ENCODE data around the gene CCNF. TPM values are rescaled to one million over a fixed set of nuclear protein-coding genes. Genes with fewer than 3 reads are reported as not detected.

The CCNF gene
- total RNA-seq, 4 donors from 2014 or later: 1.2 to 2.5 (median 1.8) TPM

DNA sequence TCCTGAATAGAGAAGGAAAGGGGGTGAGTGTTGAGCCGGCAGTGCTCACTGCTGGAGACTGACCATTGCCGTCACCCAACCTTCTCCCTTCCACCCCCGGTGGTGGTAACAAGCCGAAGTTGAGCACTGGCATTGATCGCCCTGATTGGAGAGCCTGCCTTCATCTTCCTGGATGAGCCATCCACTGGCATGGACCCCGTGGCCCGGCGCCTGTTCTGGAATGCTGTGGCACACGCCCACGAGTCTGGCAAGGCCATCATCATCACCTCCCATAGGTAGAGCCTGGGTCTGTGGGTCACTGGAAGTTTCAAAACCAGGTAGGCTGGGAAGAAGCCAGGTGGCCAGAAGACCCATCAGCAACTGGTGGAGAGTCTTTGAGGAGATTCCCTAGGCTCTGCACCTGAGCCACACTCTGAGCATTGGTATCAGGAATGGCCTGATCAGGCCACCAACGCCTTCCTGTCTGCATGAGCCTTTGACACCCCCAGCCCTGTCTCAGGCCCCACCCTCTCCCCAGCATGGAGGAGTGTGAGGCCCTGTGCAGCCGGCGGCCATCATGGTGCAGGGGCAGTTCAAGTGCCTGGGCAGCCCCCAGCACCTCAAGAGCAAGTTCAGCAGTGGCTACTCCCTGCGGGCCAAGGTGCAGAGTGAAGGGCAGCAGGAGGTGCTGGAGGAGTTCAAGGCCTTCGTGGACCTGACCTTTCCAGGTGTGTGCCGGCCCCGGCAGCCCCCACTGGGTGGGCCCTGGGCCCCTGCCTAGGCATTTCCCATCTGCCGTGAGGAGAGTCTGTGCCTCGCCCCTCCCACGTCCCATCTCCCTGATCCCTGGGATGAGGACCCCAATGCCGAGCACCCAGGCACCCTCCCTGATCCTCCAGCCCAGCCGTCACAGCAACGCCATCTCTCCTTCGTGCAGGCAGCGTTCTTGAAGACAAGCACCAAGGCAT is 4.9 kb upstream of the CCNF start:
- H3K4me1 ChIP-seq: peaks cover 0 to 9% of the 10 kb centered on the region in 2 donors
- no peak overlapping the region for H3K4me3 ChIP-seq (replicated peaks in 1 of 3)
- H3K27ac ChIP-seq: no peak overlapping the region
- H3K9me3 ChIP-seq: no peaks in the 10 kb centered on the region
- DNase-seq: no peak
- TF ChIP-seq, protein P1, sequence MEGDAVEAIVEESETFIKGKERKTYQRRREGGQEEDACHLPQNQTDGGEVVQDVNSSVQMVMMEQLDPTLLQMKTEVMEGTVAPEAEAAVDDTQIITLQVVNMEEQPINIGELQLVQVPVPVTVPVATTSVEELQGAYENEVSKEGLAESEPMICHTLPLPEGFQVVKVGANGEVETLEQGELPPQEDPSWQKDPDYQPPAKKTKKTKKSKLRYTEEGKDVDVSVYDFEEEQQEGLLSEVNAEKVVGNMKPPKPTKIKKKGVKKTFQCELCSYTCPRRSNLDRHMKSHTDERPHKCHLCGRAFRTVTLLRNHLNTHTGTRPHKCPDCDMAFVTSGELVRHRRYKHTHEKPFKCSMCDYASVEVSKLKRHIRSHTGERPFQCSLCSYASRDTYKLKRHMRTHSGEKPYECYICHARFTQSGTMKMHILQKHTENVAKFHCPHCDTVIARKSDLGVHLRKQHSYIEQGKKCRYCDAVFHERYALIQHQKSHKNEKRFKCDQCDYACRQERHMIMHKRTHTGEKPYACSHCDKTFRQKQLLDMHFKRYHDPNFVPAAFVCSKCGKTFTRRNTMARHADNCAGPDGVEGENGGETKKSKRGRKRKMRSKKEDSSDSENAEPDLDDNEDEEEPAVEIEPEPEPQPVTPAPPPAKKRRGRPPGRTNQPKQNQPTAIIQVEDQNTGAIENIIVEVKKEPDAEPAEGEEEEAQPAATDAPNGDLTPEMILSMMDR (IDR thresholded peaks at IDR 0.05): no peak
- TF ChIP-seq POLR2A (IDR thresholded peaks at IDR 0.05): no peak
- no peaks in the 10 kb centered on the region for H3K27me3 ChIP-seq
- 94 to 96% methylated on average over 14 to 19 of the region's 25 CpGs for WGBS, 2 donors
- no peaks in the 10 kb centered on the region for H3K36me3 ChIP-seq
- intact Hi-C loops (cut with DNase I): loop anchor here (5.0 to 10.0 kb wide), 5 partner anchors 78 to 230 kb away; partner anchors contain the start of genes ABCA3, CASKIN1 and RNPS1

DNA sequence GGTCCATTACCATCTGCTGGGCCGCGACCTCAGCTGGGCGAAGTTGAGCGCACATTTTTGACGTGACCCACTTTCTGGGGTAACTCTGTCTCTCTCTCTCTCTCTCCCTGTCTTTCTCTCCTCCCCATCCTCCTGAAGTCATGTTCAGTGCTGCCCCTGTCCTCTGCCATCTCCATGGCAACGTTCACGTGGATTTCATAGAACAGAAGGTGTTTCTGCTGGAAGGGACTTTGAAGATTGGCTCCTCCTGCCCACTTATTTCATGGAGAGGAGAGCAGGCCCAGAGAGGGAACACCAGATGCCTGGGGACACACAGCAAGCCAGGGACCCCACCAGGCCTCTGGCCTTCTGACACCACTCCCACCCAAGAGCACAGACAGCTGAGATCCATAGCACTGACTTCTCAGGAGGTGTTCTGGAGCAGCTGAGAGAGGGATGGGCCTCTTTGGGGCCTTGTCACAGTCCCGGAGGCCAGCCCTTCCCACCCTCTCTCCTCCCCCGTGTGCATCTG is 4.2 kb upstream of the CCNF start:
- Histone ChIP-seq H3K36me3 (no peaks in the 10 kb centered on the region), H3K27me3 (no peaks in the 10 kb centered on the region), H3K27ac (no peak overlapping the region), H3K4me3 (replicated peaks in 1 of 3) (no peak overlapping the region), H3K4me1 (peaks cover under 1 to 13% of the 10 kb centered on the region in 2 donors), H3K9me3 (no peaks in the 10 kb centered on the region)
- TF ChIP-seq, protein P1 (IDR thresholded peaks at IDR 0.05): no peak
- TF ChIP-seq POLR2A (IDR thresholded peaks at IDR 0.05): no peak
- WGBS, 2 donors: 90 to 93% methylated on average over 7 to 8 of the region's 9 CpGs
- intact Hi-C loops (cut with DNase I): loop anchor here (5.0 to 10.0 kb wide), 4 partner anchors 77 to 230 kb away; partner anchors contain the start of genes CASKIN1 and RNPS1
- DNase-seq: no peak

DNA sequence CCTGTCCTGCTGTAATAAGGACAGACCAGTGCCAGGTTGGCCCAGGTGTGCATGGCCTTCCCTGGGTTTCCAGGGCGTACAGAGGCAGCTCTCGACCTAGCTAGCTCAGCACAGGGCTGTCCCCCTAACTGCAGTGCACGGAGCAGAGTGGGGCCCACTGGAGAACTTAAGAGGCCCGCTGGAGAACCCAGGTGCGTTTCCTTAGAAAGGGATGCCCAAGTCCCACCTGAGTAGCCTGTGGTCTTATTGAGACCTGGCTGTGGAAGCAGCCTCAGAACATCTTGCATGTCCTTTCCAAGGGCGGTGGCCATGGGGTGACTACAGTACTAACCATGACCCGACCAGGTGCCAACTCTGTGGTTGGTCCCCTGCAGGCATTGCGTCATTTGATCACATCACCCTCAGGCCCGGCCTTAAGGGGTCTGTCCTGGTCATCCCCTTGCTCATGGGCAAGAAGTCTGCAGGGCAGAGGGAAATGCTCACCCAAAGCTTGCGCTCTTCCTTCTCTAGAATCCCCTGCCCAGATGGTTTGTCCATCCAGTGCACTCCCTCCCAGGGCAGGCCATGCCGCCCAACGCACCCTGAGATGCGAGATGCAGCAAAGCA is 3.3 kb upstream of the CCNF start:
- no peak for DNase-seq
- Histone ChIP-seq H3K36me3 (no peaks in the 10 kb centered on the region), H3K4me1 (peaks cover 6 to 18% of the 10 kb centered on the region in 2 donors), H3K27me3 (no peaks in the 10 kb centered on the region), H3K9me3 (no peaks in the 10 kb centered on the region), H3K4me3 (replicated peaks in 1 of 3) (no peak overlapping the region), H3K27ac (no peak overlapping the region)
- intact Hi-C loops (cut with DNase I): loop anchor here (5.0 to 10.0 kb wide), 4 partner anchors 76 to 231 kb away; partner anchors contain the start of genes CASKIN1 and RNPS1
- 90 to 97% methylated on average over 13 of the region's 13 CpGs for WGBS, 2 donors
- no peak for TF ChIP-seq POLR2A (IDR thresholded peaks at IDR 0.05)
- TF ChIP-seq, protein P1 (IDR thresholded peaks at IDR 0.05): no peak

DNA sequence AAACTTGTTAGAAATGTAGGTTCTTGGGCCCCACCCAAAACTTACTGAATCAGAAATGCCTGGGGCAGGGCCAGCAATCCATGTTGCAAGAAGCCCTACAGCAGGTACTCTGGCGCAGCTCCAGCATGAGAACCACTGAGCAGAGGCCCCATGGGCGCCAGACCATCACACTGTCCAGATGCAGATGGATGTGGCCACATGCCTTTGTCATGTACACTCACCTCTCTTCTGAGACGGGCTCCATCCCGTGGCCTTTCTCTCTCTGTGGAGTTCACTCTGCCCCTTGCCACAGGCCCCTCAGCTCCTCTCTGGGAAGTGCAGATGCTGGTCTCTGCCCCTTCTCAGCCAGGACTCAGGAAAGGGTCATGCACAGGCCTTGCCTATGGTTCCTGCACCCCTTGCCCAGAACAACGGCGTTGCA is 2.3 kb upstream of the CCNF start:
- peaks cover 6 to 18% of the 10 kb centered on the region in 2 donors for H3K4me1 ChIP-seq
- TF ChIP-seq POLR2A (IDR thresholded peaks at IDR 0.05): no peak
- TF ChIP-seq, protein P1 (IDR thresholded peaks at IDR 0.05): no peak
- 44 to 57% methylated on average over 6 of the region's 6 CpGs for WGBS, 2 donors
- no peak overlapping the region for H3K4me3 ChIP-seq (replicated peaks in 1 of 3)
- intact Hi-C loops (cut with DNase I): loop anchor here (5.0 to 10.0 kb wide), 4 partner anchors 75 to 232 kb away; partner anchors contain the start of genes CASKIN1 and RNPS1
- no peak overlapping the region for H3K27ac ChIP-seq
- H3K9me3 ChIP-seq: no peaks in the 10 kb centered on the region
- H3K27me3 ChIP-seq: no peaks in the 10 kb centered on the region
- H3K36me3 ChIP-seq: no peaks in the 10 kb centered on the region
- peak; percentile 85 to 86 for DNase-seq

All from thyroid gland (tissue), 4 donors.